GM19035 (cell line): ENCODE data around the gene ZNF148.

Source experiments
- ATAC-seq: cut with Tn5 transposase; IDR thresholded peaks from one replicate; pipeline ENCODE4 v1.9.1; 2021; ENCODE audit not compliant: unreplicated experiment

Gene ZNF148

DNA sequence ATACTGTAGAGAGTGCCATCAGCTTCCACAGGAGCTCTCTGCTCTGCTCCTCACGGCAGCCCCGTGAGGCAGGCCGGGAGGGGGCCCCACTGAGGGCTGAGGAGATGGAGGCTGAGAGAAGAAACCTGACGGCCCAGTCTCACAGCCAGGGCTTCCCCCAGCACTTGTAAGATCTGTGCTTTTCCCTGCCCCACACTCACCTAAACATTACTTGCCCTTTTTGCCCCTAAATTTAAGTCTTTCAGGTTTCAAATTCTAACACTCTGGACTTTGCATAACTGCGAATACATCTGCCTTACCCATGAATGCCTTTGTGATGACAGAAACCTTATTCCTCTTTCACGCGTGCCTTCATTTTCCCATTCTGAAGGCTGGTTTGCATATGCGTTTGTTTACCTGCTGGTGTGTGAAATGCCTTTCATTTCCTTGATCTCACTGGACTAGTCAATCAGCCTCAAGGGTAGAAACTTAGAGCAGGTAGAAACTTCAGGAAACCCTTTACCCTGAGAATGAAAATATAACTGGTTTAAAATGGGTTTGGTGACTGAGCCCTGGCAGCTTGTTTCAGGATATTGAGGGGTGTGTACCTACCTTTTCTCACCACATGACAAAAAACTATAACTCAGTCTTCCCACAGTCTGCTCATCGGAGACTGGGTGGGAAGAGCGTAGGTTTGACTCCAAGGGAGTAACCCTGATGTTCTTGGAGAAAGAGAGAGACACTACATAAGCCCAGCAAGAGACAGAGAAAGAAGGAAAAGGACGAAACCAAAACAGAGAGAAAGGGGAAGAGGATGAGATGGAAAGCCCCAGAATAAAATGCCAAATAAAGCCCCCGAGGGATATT lies 182.7 kb downstream of the ZNF148 start:
- ATAC-seq: peak; percentile 77

DNA sequence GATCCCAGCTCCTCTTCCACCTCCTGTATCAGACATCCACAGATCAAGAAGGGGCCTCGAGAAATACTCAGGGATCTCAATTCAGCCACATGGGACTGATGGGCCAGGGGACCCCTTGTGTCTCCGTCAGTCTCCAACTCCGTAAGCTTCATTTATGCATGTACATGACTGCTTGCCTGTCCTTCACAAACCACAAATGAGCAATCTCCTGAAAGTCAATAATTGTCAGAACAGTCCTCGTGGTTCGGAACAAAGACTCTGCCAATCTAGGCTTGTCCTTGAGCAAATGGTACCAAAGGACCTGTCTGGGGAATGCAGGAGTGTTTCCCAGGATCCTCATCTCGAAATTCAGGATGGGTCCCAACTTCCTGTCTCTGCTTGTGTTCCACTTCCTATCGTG lies 183.4 kb downstream of the ZNF148 start:
- ATAC-seq: no peak

DNA sequence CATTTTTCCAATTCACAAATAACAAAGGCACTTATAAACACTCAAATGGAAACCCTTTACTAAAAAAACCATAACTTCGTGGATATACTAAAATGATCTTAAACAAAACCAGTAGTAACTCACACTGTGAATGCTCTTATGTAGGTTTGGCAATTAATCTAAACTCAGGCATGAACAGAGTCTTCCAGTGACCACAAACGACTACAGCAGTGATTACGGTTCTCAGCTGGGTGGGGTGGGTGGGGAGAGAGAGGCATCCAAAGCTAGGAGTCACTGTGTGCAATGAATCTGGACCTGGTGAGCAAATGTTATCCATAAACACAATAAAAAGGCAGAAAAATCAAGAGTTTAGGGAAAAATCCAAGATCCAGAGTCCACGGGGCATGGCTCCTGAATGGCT lies 183.9 kb downstream of the ZNF148 start:
- no peak for ATAC-seq

GRCh38 chr3:125190786-125191185 lies 184.3 kb downstream of the ZNF148 start:
- ATAC-seq: no peak

DNA sequence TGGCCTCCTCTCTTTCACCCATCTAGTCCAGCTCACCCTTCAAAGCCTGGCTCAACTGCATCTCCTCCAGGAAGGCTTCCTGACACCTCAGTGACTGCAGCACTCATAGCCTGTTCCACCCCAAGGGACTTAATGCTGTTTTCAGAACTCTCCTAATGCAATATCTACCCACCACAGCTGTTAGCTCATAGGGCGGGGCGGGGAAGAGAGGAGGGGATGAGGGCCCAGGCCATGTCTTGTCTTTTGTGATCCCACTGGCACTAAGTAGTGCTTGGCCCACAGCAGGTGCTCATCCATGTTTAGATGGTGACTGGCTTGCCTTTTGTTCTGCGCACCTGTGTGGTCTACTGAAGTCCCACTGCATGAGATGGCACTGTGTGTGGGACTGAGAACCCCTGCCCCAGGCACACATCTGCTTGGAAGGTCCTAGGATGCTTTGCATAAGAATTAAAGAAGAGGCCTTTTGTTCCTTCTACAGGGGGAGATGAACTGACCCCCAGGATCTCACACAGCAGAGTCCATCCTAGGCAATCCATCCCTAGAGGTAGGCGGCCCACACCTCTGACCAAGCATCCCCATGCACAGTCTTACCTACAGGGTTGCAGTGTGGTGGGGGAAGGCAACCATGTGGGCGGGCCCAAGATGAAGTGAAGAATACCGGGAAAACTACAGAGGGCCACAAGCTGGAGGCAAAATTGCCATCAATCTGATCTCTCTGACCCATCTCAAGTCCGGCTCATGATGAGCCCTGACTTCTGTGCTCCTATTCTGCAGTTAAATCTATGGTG lies 185.6 kb downstream of the ZNF148 start:
- ATAC-seq: no peak

DNA sequence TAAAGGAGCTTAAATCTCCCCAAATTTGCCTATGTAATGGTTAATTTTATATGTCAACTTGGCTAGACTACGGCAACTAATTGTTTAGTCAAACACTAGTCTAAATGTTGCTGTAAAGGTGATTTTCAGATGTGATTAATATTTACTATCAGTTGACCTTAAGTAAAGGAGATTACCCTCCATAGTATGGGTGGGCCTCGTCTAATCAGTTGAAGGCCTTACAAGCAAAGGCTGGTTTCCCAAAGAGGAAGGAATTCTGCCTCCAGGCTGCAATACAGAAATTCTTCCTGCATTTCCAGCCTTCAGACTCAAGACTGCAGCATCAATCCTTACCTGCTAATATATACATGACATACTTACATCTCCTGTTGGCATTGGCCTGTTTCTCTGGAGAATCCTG lies 186.2 kb downstream of the ZNF148 start:
- no peak for ATAC-seq

- no peak for ATAC-seq
Observed at GRCh38 chr3:125187599-125187910, 187.6 kb downstream of the ZNF148 start.

- no peak for ATAC-seq
Observed at GRCh38 chr3:125186800-125187598, 188.1 kb downstream of the ZNF148 start.

- peak; percentile 79 for ATAC-seq
Observed at GRCh38 chr3:125186261-125186787, 188.8 kb downstream of the ZNF148 start.

- ATAC-seq: no peak
Observed at GRCh38 chr3:125185805-125186204, 189.3 kb downstream of the ZNF148 start.

DNA sequence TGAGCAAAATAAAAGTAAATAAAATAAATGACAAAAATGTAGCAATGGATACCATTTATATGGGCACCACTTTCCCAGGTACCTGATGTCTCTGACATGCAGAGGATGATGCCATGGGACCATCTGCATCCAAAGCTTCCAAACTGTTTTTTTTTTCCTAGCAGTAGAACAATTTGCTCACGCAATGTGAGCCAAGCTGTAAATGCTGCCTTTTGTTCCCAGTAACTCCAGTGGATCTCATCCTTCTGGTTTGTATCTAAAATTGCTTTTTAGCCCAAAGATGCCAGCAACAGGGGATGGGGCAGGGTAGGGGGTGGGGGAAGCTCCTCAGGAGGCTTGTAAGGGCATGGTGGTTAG lies 195.3 kb downstream of the ZNF148 start:
- no peak for ATAC-seq

- peak; percentile 69 for ATAC-seq
Observed at GRCh38 chr3:125179143-125179883, 195.8 kb downstream of the ZNF148 start.

DNA sequence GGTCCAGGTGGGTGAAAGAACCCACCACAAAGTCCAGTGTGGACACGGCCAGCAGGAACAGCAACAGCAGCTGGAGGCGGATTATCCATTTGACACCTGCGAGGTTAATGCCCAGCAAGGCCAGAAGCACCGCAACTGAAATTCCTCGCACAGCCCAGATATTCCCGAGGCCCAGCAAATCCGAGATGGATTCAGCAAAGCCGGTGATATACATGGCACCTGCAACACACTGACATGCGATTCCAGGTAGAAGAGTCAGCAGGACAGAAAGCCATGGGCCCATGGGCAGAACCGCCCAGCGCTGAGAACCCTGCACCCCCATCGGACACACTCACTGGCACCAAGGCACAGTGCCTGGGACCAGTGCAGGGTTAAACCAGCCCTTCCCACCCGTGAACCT lies 197.4 kb downstream of the ZNF148 start:
- ATAC-seq: no peak
